Measurements from ENCODE around the gene METAP1. TPM values are rescaled to one million over a fixed set of nuclear protein-coding genes. Genes with fewer than 3 reads are reported as not detected.

The METAP1 gene
- total RNA-seq, 1 experiment from 2014 or later: 112 TPM

DNA sequence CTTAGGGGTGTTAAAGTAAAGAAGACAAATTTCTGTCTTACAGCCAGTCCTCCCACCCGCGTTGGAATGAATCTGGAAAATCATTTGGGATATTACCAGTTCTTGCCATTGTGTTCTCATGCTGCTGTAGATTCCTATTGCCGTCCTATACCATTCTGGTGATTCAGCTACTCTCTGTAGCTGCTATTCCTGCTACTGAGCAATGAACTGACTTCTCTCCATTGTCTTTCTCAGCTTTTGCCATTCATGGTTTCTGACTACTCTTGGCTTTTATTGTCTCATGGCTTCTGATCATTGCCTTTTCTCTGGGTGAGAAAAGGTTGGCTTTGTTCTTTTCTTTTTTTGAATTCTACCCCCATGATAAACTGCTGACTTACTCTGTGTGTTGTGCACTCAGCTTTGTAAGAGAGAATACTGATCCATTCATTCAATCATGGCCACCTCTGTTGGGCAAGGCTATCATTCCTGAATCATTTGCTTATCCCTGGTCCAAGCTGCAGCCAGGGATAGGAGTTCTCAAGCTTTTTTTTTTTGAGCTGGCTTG, 27.7 kb upstream of the METAP1 start:
- CTCF ChIA-PET: no interaction called here
- TF ChIP-seq ZBTB33 (IDR thresholded peaks at IDR 0.05; ENCODE audit: extremely low read depth, insufficient replicate concordance, low read length): no peak
- no peak for TF ChIP-seq FOSL1 (IDR thresholded peaks at IDR 0.05; ENCODE audit: low read depth)
- TF ChIP-seq SRF (IDR thresholded peaks at IDR 0.05; ENCODE audit: low read depth): no peak
- TF ChIP-seq ELF1 (IDR thresholded peaks at IDR 0.05; ENCODE audit: borderline replicate concordance, low read depth): no peak
- TF ChIP-seq CBX3 (IDR thresholded peaks at IDR 0.05; ENCODE audit: low read depth): no peak
- TF ChIP-seq POLR2A (IDR thresholded peaks at IDR 0.05; ENCODE audit: borderline replicate concordance, extremely low read depth, insufficient read depth, insufficient read length): no peak
- TF ChIP-seq ZNF274 (IDR thresholded peaks at IDR 0.05; ENCODE audit: low read depth, low read length): no peak
- TF ChIP-seq, protein P1, sequence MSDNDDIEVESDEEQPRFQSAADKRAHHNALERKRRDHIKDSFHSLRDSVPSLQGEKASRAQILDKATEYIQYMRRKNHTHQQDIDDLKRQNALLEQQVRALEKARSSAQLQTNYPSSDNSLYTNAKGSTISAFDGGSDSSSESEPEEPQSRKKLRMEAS (IDR thresholded peaks at IDR 0.05): no peak
- TF ChIP-seq REST (IDR thresholded peaks at IDR 0.05; ENCODE audit: low read depth): no peak
- no peak for TF ChIP-seq SIN3A (IDR thresholded peaks at IDR 0.05; ENCODE audit: low read depth)
- no peak for TF ChIP-seq EZH2 (IDR thresholded peaks at IDR 0.05)
- TF ChIP-seq SP1 (IDR thresholded peaks at IDR 0.05; ENCODE audit: low read depth): no peak
- no peak for TF ChIP-seq ZFX (IDR thresholded peaks at IDR 0.05)

More for the DNA sequence above, 27.7 kb upstream of the METAP1 start:
- Histone ChIP-seq H3K4me3 (replicated peaks in 1 of 2; ENCODE audit: low read depth in 1 of 2, low read length in 2 of 2) (no peak overlapping the region), H3K9ac (ENCODE audit: low read length) (no peak overlapping the region), H3K4me1 (ENCODE audit: control insufficient read depth in 1 of 2, insufficient read depth in 2 of 2, low read length in 2 of 2) (peaks cover 5 to 18% of the 10 kb centered on the region in 2 experiments), H3K79me2 (ENCODE audit: insufficient read depth, low read length) (no peaks in the 10 kb centered on the region), H3K27ac (ENCODE audit: low read depth, low read length) (no peak overlapping the region), H3K36me3 (ENCODE audit: control insufficient read depth in 1 of 2, insufficient read depth in 2 of 2, low read length in 2 of 2) (no peaks in the 10 kb centered on the region), H3K4me2 (ENCODE audit: low read length) (no peak overlapping the region), H3K27me3 (ENCODE audit: insufficient read depth, low read length) (no peaks in the 10 kb centered on the region), H2AFZ (ENCODE audit: low read depth, low read length, poor library complexity, severe bottlenecking) (no peak overlapping the region), H3K9me3 (ENCODE audit: control insufficient read depth in 1 of 2, insufficient read depth in 1 of 2, low read depth in 1 of 2, low read length in 2 of 2) (no peaks in the 10 kb centered on the region), H4K20me1 (ENCODE audit: insufficient read depth) (no peaks in the 10 kb centered on the region), H3K9me2 (ENCODE audit: insufficient read depth) (no peaks in the 10 kb centered on the region)
- RAD21 ChIA-PET (ENCODE audit: low non-redundant PET in 1 of 2, low total read pairs in 2 of 2, uncharacterized antibody in 2 of 2, unreplicated experiment in 2 of 2): no interaction called here
- DNase-seq (ENCODE audit: low read depth, low spot score) (no peak), ATAC-seq (no peak)
- POLR2A ChIA-PET: interaction anchor here (1.3 kb wide), 1 partner anchor 27 kb away, joined by 3 read pairs; the partner anchor contains the start of gene METAP1
- intact Hi-C loops (cut with micrococcal nuclease): no loop called here
- BruUV-seq (replicated peaks): no TSS peak
